ENCODE measurements around the gene SOBP. TPM values are rescaled to one million over a fixed set of nuclear protein-coding genes. Genes with fewer than 3 reads are reported as not detected.

Gene SOBP
- total RNA-seq, 2 experiments from 2014 or later, result 0.05 to 0.17 TPM

DNA sequence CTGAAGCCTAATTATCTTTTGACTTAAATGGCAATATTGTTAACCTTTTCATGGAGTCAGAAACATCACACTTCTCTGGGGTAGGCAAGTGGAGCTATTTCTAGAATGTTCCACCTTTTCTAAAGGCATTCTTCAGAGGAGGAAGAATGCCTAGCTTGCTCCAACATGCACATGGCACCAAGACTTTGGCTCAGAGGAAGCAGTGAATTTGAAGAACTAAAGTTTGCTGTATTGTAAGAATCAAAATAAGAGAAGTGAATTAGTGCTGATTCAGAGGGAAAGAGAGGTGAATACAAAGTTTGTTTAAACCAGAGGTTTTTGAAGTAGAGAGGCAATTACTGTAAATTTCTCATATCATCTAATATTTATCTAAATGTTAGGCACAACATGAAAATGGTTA is 92.2 kb downstream of the SOBP start:
- Histone ChIP-seq H3K4me3 (ENCODE audit: low read length) (no peak overlapping the region), H3K4me1 (ENCODE audit: insufficient read depth, low read length) (no peaks in the 10 kb centered on the region), H3K9me3 (ENCODE audit: control insufficient read depth in 1 of 2, insufficient read depth in 1 of 2, low read length in 2 of 2) (no peaks in the 10 kb centered on the region), H3K27me3 (ENCODE audit: control insufficient read depth in 1 of 2, insufficient read depth in 2 of 2, low read length in 2 of 2) (peaks cover 0 to 3% of the 10 kb centered on the region in 2 experiments), H3K36me3 (ENCODE audit: insufficient read depth, low read length) (no peaks in the 10 kb centered on the region), H3K27ac (ENCODE audit: low read depth in 1 of 2, low read length in 2 of 2) (no peak overlapping the region)
- no peak overlapping the region for H3K27ac Mint-ChIP-seq
- H3K27me3 Mint-ChIP-seq, result peaks cover 43% of the 10 kb centered on the region
- intact Hi-C loops (cut with DNase I, micrococcal nuclease), result no loop called here
- ChIA-PET POLR2A (no interaction called here), CTCF (no interaction called here)
- H3K36me3 Mint-ChIP-seq (ENCODE audit: low read depth), result no peaks in the 10 kb centered on the region
- DNase-seq (no peak), ATAC-seq (ENCODE audit: poor library complexity) (no peak)
- TF ChIP-seq, protein P1, sequence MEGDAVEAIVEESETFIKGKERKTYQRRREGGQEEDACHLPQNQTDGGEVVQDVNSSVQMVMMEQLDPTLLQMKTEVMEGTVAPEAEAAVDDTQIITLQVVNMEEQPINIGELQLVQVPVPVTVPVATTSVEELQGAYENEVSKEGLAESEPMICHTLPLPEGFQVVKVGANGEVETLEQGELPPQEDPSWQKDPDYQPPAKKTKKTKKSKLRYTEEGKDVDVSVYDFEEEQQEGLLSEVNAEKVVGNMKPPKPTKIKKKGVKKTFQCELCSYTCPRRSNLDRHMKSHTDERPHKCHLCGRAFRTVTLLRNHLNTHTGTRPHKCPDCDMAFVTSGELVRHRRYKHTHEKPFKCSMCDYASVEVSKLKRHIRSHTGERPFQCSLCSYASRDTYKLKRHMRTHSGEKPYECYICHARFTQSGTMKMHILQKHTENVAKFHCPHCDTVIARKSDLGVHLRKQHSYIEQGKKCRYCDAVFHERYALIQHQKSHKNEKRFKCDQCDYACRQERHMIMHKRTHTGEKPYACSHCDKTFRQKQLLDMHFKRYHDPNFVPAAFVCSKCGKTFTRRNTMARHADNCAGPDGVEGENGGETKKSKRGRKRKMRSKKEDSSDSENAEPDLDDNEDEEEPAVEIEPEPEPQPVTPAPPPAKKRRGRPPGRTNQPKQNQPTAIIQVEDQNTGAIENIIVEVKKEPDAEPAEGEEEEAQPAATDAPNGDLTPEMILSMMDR (IDR thresholded peaks at IDR 0.05), result no peak
- no peaks in the 10 kb centered on the region for H3K4me1 Mint-ChIP-seq (ENCODE audit: low read depth)
- H3K9me3 Mint-ChIP-seq, result no peaks in the 10 kb centered on the region
- H3K4me3 Mint-ChIP-seq, result no peak overlapping the region

DNA sequence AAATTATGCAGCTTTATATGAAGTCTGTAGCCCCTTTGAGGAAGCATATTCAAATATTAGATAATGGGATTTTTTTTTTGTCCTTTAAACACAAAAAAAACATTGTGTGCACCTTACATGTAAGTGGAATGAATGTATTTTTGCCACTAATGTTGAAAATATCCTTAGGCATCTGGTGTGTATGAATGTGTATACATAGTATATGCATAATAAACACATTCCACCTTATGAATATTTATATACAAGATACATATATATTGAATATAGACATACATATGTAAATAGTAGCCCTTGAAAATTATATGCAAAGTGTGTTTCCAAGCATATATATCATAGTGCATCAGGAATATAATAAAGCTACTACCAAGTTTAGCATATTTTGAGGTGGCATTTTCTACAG is 94.8 kb downstream of the SOBP start:
- H3K27ac Mint-ChIP-seq, result no peak overlapping the region
- CTCF ChIA-PET, result no interaction called here
- H3K9me3 Mint-ChIP-seq, result no peaks in the 10 kb centered on the region

GRCh38 chr6:107585815-107586435 is 96.0 kb downstream of the SOBP start:
- Mint-ChIP-seq H3K36me3 (ENCODE audit: low read depth) (no peaks in the 10 kb centered on the region), H3K9me3 (no peaks in the 10 kb centered on the region), H3K27me3 (peaks cover 26% of the 10 kb centered on the region), H3K4me1 (ENCODE audit: low read depth) (no peaks in the 10 kb centered on the region), H3K27ac (no peak overlapping the region), H3K4me3 (no peak overlapping the region)
- POLR2A ChIA-PET, result no interaction called here
- CTCF ChIA-PET, result interaction anchor here (1.2 kb wide), 1 partner anchor 12 kb away, joined by 3 read pairs; no protein-coding TSS in a partner anchor
- Histone ChIP-seq H3K4me3 (ENCODE audit: low read length) (no peak overlapping the region), H3K27me3 (ENCODE audit: control insufficient read depth in 1 of 2, insufficient read depth in 2 of 2, low read length in 2 of 2) (peaks cover 0 to 3% of the 10 kb centered on the region in 2 experiments), H3K27ac (ENCODE audit: low read depth in 1 of 2, low read length in 2 of 2) (no peak overlapping the region), H3K9me3 (ENCODE audit: control insufficient read depth in 1 of 2, insufficient read depth in 1 of 2, low read length in 2 of 2) (no peaks in the 10 kb centered on the region), H3K36me3 (ENCODE audit: insufficient read depth, low read length) (no peaks in the 10 kb centered on the region), H3K4me1 (ENCODE audit: insufficient read depth, low read length) (no peaks in the 10 kb centered on the region)
- DNase-seq, result no peak
- TF ChIP-seq, protein P1 (IDR thresholded peaks at IDR 0.05), result no peak
- ATAC-seq (ENCODE audit: poor library complexity), result no peak
- intact Hi-C loops (cut with DNase I, micrococcal nuclease), result no loop called here

More for the DNA sequence above, 94.8 kb downstream of the SOBP start:
- TF ChIP-seq, protein P1 (IDR thresholded peaks at IDR 0.05), result no peak
- peaks cover 34% of the 10 kb centered on the region for H3K27me3 Mint-ChIP-seq
- no peak for DNase-seq
- intact Hi-C loops (cut with DNase I, micrococcal nuclease), result no loop called here
- POLR2A ChIA-PET, result no interaction called here
- ATAC-seq (ENCODE audit: poor library complexity), result no peak
- Histone ChIP-seq H3K27ac (ENCODE audit: low read depth in 1 of 2, low read length in 2 of 2) (no peak overlapping the region), H3K9me3 (ENCODE audit: control insufficient read depth in 1 of 2, insufficient read depth in 1 of 2, low read length in 2 of 2) (no peaks in the 10 kb centered on the region), H3K4me3 (ENCODE audit: low read length) (no peak overlapping the region), H3K27me3 (ENCODE audit: control insufficient read depth in 1 of 2, insufficient read depth in 2 of 2, low read length in 2 of 2) (peaks cover 0 to 3% of the 10 kb centered on the region in 2 experiments), H3K4me1 (ENCODE audit: insufficient read depth, low read length) (no peaks in the 10 kb centered on the region), H3K36me3 (ENCODE audit: insufficient read depth, low read length) (no peaks in the 10 kb centered on the region)
- H3K4me1 Mint-ChIP-seq (ENCODE audit: low read depth), result no peaks in the 10 kb centered on the region
- H3K4me3 Mint-ChIP-seq, result no peak overlapping the region
- H3K36me3 Mint-ChIP-seq (ENCODE audit: low read depth), result no peaks in the 10 kb centered on the region
